ENCODE measurements around the gene SEC31A. TPM values are rescaled to one million over a fixed set of nuclear protein-coding genes. Genes with fewer than 3 reads are reported as not detected.
A peak's percentile ranks its signal among the peaks of the same experiment; 100 is the strongest.

The SEC31A gene
- total and polyA plus RNA-seq, 2 of the 4 experiments (the other 2 are of a cell fraction): 278 to 366 TPM

DNA sequence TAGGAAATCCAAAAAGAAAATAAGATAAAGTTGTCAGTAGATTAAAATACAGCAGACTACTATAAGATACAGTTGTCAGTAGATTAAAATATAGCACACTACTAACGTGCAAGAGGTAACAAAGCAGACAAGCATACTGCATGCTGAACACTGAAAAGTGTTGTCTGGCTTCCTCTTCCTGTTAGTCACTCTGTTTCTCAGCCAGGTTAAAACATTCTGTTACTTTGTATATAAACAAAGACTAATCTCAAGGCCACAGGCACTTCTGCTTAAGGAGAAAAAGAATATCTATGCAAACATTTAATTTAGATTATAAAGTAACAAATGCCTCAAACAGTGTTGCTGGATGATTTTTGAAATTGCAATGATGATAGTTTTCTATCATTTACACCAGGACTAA lies 51.3 kb downstream of the SEC31A start:
- Histone ChIP-seq H2BK15ac (ENCODE audit: low read depth, low read length) (no peak overlapping the region), H3K79me1 (ENCODE audit: low read depth in 1 of 2, low read length in 2 of 2) (peaks cover 24 to 54% of the 10 kb centered on the region in 2 experiments), H2BK20ac (ENCODE audit: low read depth, low read length) (no peak overlapping the region), H3K9me3 (ENCODE audit: control insufficient read depth, insufficient read depth, low read length) (no peaks in the 10 kb centered on the region), H3K4me3 (ENCODE audit: insufficient read depth, low read depth, low read length) (no peak overlapping the region), H4K91ac (ENCODE audit: insufficient read depth, low read depth, low read length) (no peak overlapping the region), H4K8ac (ENCODE audit: low read depth in 2 of 2, low read length in 2 of 2) (no peak overlapping the region), H2BK120ac (ENCODE audit: low read depth, low read length) (no peak overlapping the region), H3K56ac (ENCODE audit: extremely low read depth, insufficient read depth, low read length) (no peak overlapping the region), H3K4me1 (ENCODE audit: control insufficient read depth, insufficient read depth, low read length) (peaks cover 3% of the 10 kb centered on the region), H3K4ac (ENCODE audit: low read depth, low read length) (no peak overlapping the region), H3K27ac (ENCODE audit: insufficient read depth, low read length) (no peak overlapping the region), H3K4me2 (ENCODE audit: low read depth, low read length) (no peak overlapping the region), H2AFZ (replicated peaks; ENCODE audit: low read length, poor library complexity) (no peak overlapping the region), H3K9ac (ENCODE audit: low read depth, low read length) (no peak overlapping the region), H2AK9ac (replicated peaks; ENCODE audit: low read depth, low read length, poor library complexity) (no peak overlapping the region), H2BK5ac (ENCODE audit: low read depth, low read length, poor library complexity, severe bottlenecking) (no peak overlapping the region), H3K14ac (replicated peaks; ENCODE audit: low read depth, low read length) (no peak overlapping the region), H3K23ac (ENCODE audit: low read depth, low read length) (no peak overlapping the region), H2AK5ac (ENCODE audit: low read depth, low read length) (no peak overlapping the region), H3K9me1 (ENCODE audit: insufficient read depth, low read length) (peaks cover 9% of the 10 kb centered on the region), H4K20me1 (ENCODE audit: insufficient read depth, low read length) (peaks cover 49% of the 10 kb centered on the region), H3K18ac (ENCODE audit: low read depth, low read length) (no peak overlapping the region), H4K5ac (ENCODE audit: low read depth, low read length) (no peak overlapping the region), H3K36me3 (ENCODE audit: control insufficient read depth, insufficient read depth, low read length) (peaks cover 53% of the 10 kb centered on the region), H3K27me3 (ENCODE audit: control insufficient read depth, insufficient read depth, low read length) (no peaks in the 10 kb centered on the region)
- DNase-seq (peak; percentile 69), ATAC-seq (ENCODE audit: low read depth) (peak; percentile 71)
- dilution Hi-C loops (cut with HindIII; ENCODE audit: low sequenced_read_pairs, unreplicated experiment) (no loop called here), intact Hi-C loops (cut with micrococcal nuclease) (loop anchor here (1.0 kb wide), 1 partner anchor 377 kb away; no protein-coding TSS in a partner anchor), in situ Hi-C loops (cut with MboI; ENCODE audit: low sequenced_read_pairs) (no loop called here)
- BruUV-seq (replicated peaks): no TSS peak
- TF ChIP-seq RAD21 (IDR thresholded peaks at IDR 0.05; ENCODE audit: low read length): no peak
- TF ChIP-seq BHLHE40 (IDR thresholded peaks at IDR 0.05; ENCODE audit: low read depth, low read length): 0 out of 2 replicates have a peak, but pooled peaks have one; percentile 40
- TF ChIP-seq, protein P1, sequence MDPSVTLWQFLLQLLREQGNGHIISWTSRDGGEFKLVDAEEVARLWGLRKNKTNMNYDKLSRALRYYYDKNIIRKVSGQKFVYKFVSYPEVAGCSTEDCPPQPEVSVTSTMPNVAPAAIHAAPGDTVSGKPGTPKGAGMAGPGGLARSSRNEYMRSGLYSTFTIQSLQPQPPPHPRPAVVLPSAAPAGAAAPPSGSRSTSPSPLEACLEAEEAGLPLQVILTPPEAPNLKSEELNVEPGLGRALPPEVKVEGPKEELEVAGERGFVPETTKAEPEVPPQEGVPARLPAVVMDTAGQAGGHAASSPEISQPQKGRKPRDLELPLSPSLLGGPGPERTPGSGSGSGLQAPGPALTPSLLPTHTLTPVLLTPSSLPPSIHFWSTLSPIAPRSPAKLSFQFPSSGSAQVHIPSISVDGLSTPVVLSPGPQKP (IDR thresholded peaks at IDR 0.05; ENCODE audit: borderline replicate concordance, low read depth, low read length): no peak
- WGBS, 2 experiments (ENCODE audit: extremely low coverage in 2 of 2, insufficient read length in 1 of 2): no CpG with 5 or more reads among the region's 1 CpG
- ChIA-PET POLR2A (ENCODE audit: unreplicated experiment) (no interaction called here), CTCF (no interaction called here)

Data from IMR-90 (cell line).